Right lobe of liver (tissue), 6 donors: Measurements from ENCODE around the gene BCR. TPM values are rescaled to one million over a fixed set of nuclear protein-coding genes. Genes with fewer than 3 reads are reported as not detected.
A peak's percentile ranks its signal among the peaks of the same experiment; 100 is the strongest.

Source experiments
- ATAC-seq, 4 donors: fragments of 200-7000 bp; cut with Tn5 transposase; one replicate each; pipeline ENCODE4 v1.9.1; 2020; ENCODE audit warnings: mild to moderate bottlenecking in 4 of 4, moderate library complexity in 4 of 4
- DNase-seq, 3 donors: peaks; one replicate each; pipeline ENCODE4 v3.0.0-alpha.2; 2020
- H3K27ac ChIP-seq, 3 donors: fragments of 200-600 bp; one replicate each; pipeline ENCODE4 v1.8.0; 2022
- H3K27me3 ChIP-seq, 2 donors: fragments of 200-600 bp; one replicate each; pipeline ENCODE4 v1.8.0; 2022
- H3K36me3 ChIP-seq, 4 donors: fragments of 200-600 bp; sonication (generic) in 1 of 4; one replicate each; pipeline versions ENCODE4 v1.5.1 to v1.8.0; 2017 to 2022; ENCODE audit warnings: control low read depth in 1 of 4
- H3K4me1 ChIP-seq, 4 donors: fragments of 200-600 bp; sonication (generic) in 1 of 4; one replicate each; pipeline versions ENCODE4 v1.5.1 to v1.8.0; 2017 to 2022; ENCODE audit warnings: control low read depth in 1 of 4
- H3K4me3 ChIP-seq, 3 donors: fragments of 200-600 bp; one replicate each; pipeline ENCODE4 v1.8.0; 2022
- H3K9me3 ChIP-seq, 4 donors: fragments of 200-600 bp; sonication (generic) in 1 of 4; one replicate each; pipeline versions ENCODE4 v1.5.1 to v1.8.0; 2017 to 2022; ENCODE audit warnings: control low read depth in 1 of 4
- POLR2A ChIP-seq: fragments of 450-650 bp; IDR thresholded peaks from one replicate; pipeline ENCODE4 v1.6.1; 2017; ENCODE audit warnings: antibody characterized with exemption, mild to moderate bottlenecking
- WGBS: methylation state at CpG from one replicate; pipeline ENCODE4 v1.1.6; 2018; ENCODE audit warnings: low coverage, low lambda C conversion rate; ENCODE audit not compliant: insufficient coverage; ENCODE audit errors: missing lambda C conversion rate; 5-methylcytosine and 5-hydroxymethylcytosine counted together
- intact Hi-C, 2 donors: fragments of 100-400 bp; cut with DNase I; formaldehyde crosslinking; loops; one replicate each; pipeline versions ENCODE4 v1.11.2 to v1.14.1; 2022
- total RNA-seq, 6 experiments: library from RNA; depleted of rRNA in 2 of 6; stranded (reverse); fragments of >200 nt in 2 of 6; fragmentation: NEBNext Ultra II Directional in 3 of 6; extraction: Animal tissue kit (Norgen Biotek cat#: 25700) in 3 of 6; gene quantifications; one replicate each; pipeline versions ENCODE4 v1.1.0 to v1.2.4, GENCODE V29; 2016 to 2023
- TF ChIP-seq, protein P1 (sequence below), 4 donors: fragments of 200-600 bp in 3 of 4; fragments of 450-650 bp in 1 of 4; IDR thresholded peaks; one replicate each; pipeline versions ENCODE4 v1.5.1 to v1.8.0; 2016 to 2022; ENCODE audit warnings: antibody characterized with exemption in 4 of 4, mild to moderate bottlenecking in 2 of 4
- donor health status: DM: no; HTN: yes; CAD: no.
- donor health status: DM: no; HTN: no; CAD: no.
- donor health status: DM: no; HTN: no; CAD: no.
- donor health status: DM: no; HTN: yes; CAD: no.
- donor health status: DM: no; HTN: yes; CAD: no.

The BCR gene
- total RNA-seq, 6 experiments from 2014 or later = 22.7 to 28.8 (median 24.3) TPM

DNA sequence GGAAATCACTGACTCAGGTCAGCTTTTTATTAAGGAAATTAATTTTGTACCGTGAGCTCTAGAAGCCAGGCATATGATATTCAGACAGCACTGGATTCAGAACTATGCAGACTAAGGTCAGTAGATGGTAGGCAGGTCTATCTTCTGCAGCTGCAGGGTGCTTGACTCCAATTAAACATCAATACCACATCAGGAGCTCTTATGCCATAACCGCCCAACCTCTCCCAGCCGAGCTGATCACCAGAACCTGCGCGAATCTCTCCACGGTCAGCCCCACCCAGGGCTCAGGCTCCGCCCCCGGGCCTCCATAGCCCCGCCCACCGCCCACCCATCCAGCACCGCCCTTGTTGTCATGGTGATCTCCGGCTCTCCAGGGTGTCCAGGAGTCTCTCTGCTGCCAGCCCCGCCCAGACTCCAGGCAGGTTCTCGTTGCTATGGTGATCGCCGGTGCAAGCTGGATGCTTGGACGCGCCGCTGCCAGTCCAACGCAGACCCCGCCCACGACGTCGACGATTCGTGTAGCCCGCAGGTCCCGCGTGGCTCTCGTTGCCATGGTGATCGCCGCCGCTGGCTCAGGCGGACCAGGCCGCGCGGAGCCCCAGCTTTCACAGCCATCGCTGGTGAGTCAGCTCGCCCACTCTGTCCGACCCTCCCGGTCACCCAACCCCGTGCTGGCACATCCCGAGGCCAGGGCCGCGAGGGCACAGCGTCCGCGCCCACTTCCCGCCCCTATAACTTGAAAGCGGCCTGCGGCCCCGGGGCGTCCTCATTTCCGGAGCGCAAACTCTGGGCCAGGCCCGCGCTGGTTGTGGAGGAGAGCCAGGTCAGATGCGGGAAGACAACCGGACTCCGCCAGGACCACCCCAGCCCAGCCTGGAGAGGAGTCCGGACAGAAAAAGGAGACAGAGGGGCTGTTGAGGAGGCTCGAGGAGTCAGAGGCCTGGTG, 35.1 kb upstream of the BCR start, which contains the start of gene RAB36:
Gene RAB36, plus strand, starts transcription at position 546 of the 946 bp plus-strand sequence. CDS start 1,140 bp downstream, outside the sequence.
- Histone ChIP-seq H3K36me3 (no peaks in the 10 kb centered on the region), H3K27me3 (no peaks in the 10 kb centered on the region), H3K4me1 (peaks cover 0 to 27% (median 12%) of the 10 kb centered on the region in 4 donors), H3K9me3 (no peaks in the 10 kb centered on the region), H3K4me3 (peak within 1 kb of the TSS; percentile 15 to 26 (median 21)), H3K27ac (no peak within 1 kb of the TSS)
- intact Hi-C loops = no loop called here
- 28% methylated on average over 16 of the region's 62 CpGs for WGBS
- DNase-seq = peak; percentile 88 to 96 (median 94)
- ATAC-seq = peak; percentile 59 to 76 (median 67)
- TF ChIP-seq POLR2A = no peak
- TF ChIP-seq, protein P1, sequence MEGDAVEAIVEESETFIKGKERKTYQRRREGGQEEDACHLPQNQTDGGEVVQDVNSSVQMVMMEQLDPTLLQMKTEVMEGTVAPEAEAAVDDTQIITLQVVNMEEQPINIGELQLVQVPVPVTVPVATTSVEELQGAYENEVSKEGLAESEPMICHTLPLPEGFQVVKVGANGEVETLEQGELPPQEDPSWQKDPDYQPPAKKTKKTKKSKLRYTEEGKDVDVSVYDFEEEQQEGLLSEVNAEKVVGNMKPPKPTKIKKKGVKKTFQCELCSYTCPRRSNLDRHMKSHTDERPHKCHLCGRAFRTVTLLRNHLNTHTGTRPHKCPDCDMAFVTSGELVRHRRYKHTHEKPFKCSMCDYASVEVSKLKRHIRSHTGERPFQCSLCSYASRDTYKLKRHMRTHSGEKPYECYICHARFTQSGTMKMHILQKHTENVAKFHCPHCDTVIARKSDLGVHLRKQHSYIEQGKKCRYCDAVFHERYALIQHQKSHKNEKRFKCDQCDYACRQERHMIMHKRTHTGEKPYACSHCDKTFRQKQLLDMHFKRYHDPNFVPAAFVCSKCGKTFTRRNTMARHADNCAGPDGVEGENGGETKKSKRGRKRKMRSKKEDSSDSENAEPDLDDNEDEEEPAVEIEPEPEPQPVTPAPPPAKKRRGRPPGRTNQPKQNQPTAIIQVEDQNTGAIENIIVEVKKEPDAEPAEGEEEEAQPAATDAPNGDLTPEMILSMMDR (IDR thresholded peaks at IDR 0.05) = no peak

DNA sequence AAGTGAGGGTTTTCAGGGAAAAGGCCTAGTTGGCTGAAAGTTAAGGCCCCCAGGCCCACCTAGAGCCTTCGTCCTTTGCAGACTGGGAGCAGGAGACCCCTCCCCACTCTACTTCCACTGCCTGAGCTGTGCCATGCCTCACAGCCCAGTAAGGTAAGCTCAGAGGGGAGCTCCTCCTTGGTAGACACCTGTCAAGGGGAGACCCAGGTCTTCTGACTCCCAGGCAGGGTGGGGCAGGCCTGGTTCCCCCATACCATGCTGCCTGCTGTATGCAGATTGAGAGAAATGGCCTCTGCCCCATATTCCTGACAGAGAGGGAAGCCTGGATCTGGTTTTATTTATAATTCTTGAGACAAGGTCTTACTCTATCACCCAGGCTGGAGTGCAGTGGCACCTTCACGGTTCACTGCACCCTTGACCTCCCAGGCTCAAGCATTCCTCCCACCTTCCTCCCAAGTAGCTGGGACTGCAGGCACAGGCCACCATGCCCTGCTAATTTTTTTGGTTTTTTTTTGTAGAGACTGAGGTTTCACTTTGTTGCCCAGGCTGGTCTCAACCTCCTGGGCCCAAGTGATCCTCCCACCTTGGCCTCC, 34.3 kb upstream of the BCR start:
- H3K9me3 ChIP-seq = no peaks in the 10 kb centered on the region
- 84% methylated on average over 2 of the region's 2 CpGs for WGBS
- peak in 1 of 3 donors; percentile 35 for DNase-seq
- H3K36me3 ChIP-seq = no peaks in the 10 kb centered on the region
- no peak overlapping the region for H3K27ac ChIP-seq
- intact Hi-C loops = no loop called here
- TF ChIP-seq, protein P1 (IDR thresholded peaks at IDR 0.05) = no peak
- no peak for TF ChIP-seq POLR2A
- H3K4me3 ChIP-seq = peak overlapping the region in 1 of 3 donors; percentile 26
- ATAC-seq = no peak
- H3K4me1 ChIP-seq = peaks cover 0 to 27% (median 12%) of the 10 kb centered on the region in 4 donors
- no peaks in the 10 kb centered on the region for H3K27me3 ChIP-seq

DNA sequence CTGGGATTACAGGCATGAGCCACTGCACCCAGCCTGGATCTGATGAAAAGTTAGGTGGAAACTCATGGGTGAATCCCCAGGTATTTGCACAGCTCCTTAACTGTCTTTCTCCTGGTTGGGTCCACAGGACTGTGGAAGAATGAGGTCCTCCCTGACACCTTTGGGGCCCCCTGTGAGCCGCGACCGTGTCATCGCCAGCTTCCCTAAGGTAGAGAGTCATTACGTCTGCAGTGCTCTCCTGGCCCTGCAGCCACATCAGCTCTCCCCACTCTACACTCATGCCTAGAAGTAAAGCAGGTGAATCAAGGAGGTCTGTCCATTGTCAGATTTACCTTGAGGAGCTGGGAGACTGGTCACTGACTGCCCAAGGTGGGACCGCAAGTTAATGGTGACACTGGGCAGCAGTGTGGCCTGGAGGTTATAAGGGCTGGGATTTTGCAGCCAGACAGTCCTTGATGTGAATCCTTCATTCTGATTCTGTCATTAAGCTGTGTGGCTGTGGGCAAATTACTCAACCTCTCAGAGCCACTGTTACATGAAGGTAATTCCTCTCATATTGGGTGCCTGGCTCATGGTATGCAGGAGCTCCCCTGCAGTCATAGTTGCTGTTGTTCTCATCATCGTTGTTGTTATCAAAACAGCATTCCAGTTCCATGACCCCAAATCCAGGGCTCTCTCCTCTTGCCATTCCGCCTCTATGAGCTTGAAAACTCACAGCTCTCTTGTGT, 33.7 kb upstream of the BCR start:
- TF ChIP-seq, protein P1 (IDR thresholded peaks at IDR 0.05) = no peak
- no peak for TF ChIP-seq POLR2A
- H3K4me3 ChIP-seq = no peak overlapping the region
- H3K27me3 ChIP-seq = no peaks in the 10 kb centered on the region
- ATAC-seq (no peak), DNase-seq (no peak)
- peaks cover 0 to 27% (median 12%) of the 10 kb centered on the region in 4 donors for H3K4me1 ChIP-seq
- WGBS = 90% methylated on average over 4 of the region's 8 CpGs
- H3K9me3 ChIP-seq = no peaks in the 10 kb centered on the region
- intact Hi-C loops = no loop called here
- no peak overlapping the region for H3K27ac ChIP-seq
- no peaks in the 10 kb centered on the region for H3K36me3 ChIP-seq

DNA sequence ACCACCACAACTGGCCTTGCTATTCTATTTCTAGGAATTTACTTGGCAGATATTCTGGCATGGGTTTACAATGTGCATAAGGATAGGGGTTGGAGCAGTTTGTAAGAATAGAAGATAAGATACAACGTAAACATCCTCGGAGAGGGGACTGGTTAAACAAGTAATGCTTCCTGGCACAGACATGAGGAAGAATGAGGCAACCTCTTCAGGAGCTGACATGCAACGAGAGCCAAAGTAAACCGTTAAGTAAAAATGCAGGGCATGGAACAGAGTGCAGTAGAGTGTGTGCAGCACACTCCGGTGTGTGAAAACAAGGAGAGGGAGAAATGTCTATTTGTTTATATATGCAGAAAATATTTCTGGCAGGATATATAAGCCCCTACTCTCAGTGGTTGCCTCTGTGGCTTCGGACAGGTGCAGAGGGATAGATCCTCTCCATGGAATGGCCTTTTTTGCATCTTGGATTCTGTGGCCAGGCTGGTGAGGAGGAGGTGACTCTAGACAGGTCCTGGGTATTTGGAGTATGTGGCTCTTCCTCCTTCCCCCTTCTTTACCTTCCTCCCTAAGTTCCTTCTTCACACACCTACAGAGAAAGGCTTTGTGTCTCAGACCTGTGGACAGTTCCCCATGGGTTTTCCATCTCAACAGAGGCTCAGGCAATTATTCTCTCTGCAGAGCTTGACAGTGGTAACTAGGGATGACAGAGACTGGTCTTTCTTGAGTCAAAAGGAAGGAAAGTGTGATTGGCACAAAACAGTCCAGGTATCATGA, 32.5 kb upstream of the BCR start:
- peak overlapping the region in 1 of 3 donors; percentile 6 for H3K27ac ChIP-seq
- DNase-seq = no peak

More for the DNA sequence above, 32.5 kb upstream of the BCR start:
- Histone ChIP-seq H3K9me3 (no peaks in the 10 kb centered on the region), H3K4me3 (no peak overlapping the region), H3K27me3 (no peaks in the 10 kb centered on the region), H3K4me1 (peaks cover 0 to 22% (median 7%) of the 10 kb centered on the region in 4 donors), H3K36me3 (no peaks in the 10 kb centered on the region)
- WGBS = 7% methylated on average over 6 of the region's 6 CpGs
- TF ChIP-seq POLR2A = no peak
- TF ChIP-seq, protein P1 (IDR thresholded peaks at IDR 0.05) = no peak
- intact Hi-C loops = no loop called here
- peak; percentile 74 to 79 (median 79) for ATAC-seq
